Measurements from ENCODE around the gene ADPRH. TPM values are rescaled to one million over a fixed set of nuclear protein-coding genes. Genes with fewer than 3 reads are reported as not detected.

The ADPRH gene
- total RNA-seq, 1 experiment from 2014 or later = 2.8 TPM

DNA sequence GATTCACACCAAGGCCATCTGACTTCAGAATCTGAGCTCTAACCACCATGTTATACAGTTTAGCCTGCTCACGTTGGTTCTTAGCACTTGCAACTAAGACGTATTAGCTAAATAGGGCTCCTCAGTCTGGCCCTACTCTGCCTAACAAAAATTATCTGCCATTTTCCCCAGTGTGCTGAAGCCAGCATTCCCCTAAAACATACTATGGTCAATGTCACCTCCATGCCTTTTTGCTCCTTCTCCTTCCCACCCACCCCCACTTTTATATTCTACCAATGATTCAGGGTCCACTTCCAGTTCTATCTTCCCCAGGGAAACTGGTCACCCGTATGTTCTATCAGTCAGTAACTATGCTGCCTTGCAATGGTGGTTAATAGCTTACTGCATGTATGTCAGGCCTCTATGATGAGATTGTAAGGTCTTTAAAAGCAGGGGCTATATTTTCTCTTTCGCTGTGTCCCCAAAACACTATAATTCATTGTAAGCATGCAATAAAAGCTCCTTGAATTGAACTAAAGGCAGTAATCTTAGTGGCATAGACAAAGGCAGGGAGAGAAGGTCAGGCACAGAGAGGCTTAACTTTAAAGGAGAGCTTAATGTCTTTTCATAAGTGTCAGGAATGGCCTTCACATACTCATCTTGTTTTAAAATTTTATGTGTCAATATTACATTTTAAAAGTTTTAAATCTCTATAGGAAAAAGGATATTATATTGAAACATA, 57.8 kb downstream of the ADPRH start:
- no peak for DNase-seq

DNA sequence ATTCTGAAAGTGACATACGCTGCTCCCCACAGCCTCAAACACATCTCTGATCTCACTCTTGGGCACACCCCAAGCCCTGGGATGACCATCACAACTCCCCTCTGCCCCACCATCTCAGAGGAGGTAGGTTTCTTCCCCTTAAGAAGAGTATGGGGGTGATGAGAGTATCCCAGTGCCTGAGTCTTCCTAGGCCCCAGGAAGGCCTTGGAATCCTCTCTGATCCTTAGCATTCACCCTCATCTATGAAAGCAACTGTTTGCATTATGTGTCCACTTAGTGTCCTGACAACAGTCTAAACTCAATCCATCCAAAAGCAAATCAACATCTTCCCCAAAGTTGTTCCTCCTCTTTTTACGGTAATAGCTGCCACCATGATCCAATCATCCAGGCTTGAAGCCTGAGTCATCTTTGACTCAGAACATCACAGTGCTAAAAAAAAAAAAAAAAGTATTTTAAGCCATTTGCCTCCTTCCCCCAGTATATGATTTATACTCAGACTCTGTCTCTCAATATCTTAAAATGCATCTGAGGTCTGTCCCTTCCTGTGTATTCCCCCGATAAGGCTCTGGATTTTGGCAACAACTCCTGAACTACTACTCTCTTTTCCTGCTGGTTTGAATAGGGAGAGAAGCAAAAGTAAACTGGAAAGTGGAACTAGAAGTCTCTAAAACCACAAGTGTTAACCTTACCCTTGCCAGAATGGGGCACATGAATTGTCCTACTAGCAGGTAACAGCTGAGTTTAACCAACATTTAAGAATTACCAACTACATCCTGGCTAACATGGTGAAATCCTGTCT, 58.6 kb downstream of the ADPRH start:
- no peak overlapping the region for H3K27ac Mint-ChIP-seq (ENCODE audit: unreplicated experiment)
- Histone ChIP-seq H3K4me1 (no peaks in the 10 kb centered on the region), H3K36me3 (ENCODE audit: control insufficient read depth, insufficient read depth, low read length) (no peaks in the 10 kb centered on the region), H3K27me3 (replicated peaks; ENCODE audit: control insufficient read depth, insufficient read depth, low read length) (no peaks in the 10 kb centered on the region), H3K4me3 (ENCODE audit: low read depth, low read length) (no peak overlapping the region), H3K9me3 (no peaks in the 10 kb centered on the region)
- BruUV-seq (replicated peaks) = no TSS peak
- POLR2A ChIA-PET = no interaction called here
- intact Hi-C loops (cut with micrococcal nuclease; ENCODE audit: unreplicated experiment) = no loop called here
- no peaks in the 10 kb centered on the region for H3K4me1 Mint-ChIP-seq (ENCODE audit: low read depth, unreplicated experiment)
- no peak for DNase-seq
- no peaks in the 10 kb centered on the region for H3K9me3 Mint-ChIP-seq (ENCODE audit: unreplicated experiment)
- TF ChIP-seq, protein P1, sequence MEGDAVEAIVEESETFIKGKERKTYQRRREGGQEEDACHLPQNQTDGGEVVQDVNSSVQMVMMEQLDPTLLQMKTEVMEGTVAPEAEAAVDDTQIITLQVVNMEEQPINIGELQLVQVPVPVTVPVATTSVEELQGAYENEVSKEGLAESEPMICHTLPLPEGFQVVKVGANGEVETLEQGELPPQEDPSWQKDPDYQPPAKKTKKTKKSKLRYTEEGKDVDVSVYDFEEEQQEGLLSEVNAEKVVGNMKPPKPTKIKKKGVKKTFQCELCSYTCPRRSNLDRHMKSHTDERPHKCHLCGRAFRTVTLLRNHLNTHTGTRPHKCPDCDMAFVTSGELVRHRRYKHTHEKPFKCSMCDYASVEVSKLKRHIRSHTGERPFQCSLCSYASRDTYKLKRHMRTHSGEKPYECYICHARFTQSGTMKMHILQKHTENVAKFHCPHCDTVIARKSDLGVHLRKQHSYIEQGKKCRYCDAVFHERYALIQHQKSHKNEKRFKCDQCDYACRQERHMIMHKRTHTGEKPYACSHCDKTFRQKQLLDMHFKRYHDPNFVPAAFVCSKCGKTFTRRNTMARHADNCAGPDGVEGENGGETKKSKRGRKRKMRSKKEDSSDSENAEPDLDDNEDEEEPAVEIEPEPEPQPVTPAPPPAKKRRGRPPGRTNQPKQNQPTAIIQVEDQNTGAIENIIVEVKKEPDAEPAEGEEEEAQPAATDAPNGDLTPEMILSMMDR (IDR thresholded peaks at IDR 0.05; ENCODE audit: insufficient read depth in 1 of 2, low read depth in 1 of 2, low read length in 1 of 2, severe bottlenecking in 1 of 2, unreplicated experiment in 1 of 2) = no peak
- no peak overlapping the region for H3K4me3 Mint-ChIP-seq (ENCODE audit: unreplicated experiment)
- H3K27me3 Mint-ChIP-seq (ENCODE audit: insufficient read depth, unreplicated experiment) = no peaks in the 10 kb centered on the region
- CTCF ChIA-PET = interaction anchor here (0.6 kb wide), 1 partner anchor 92 kb away, joined by 3 read pairs; no protein-coding TSS in a partner anchor
- H3K36me3 Mint-ChIP-seq (ENCODE audit: insufficient read depth, unreplicated experiment) = no peaks in the 10 kb centered on the region

More for the DNA sequence above, 57.8 kb downstream of the ADPRH start:
- intact Hi-C loops (cut with micrococcal nuclease; ENCODE audit: unreplicated experiment) = no loop called here
- Histone ChIP-seq H3K4me3 (ENCODE audit: low read depth, low read length) (no peak overlapping the region), H3K27me3 (replicated peaks; ENCODE audit: control insufficient read depth, insufficient read depth, low read length) (no peaks in the 10 kb centered on the region), H3K36me3 (ENCODE audit: control insufficient read depth, insufficient read depth, low read length) (no peaks in the 10 kb centered on the region), H3K9me3 (no peaks in the 10 kb centered on the region), H3K4me1 (no peaks in the 10 kb centered on the region)
- Mint-ChIP-seq H3K9me3 (ENCODE audit: unreplicated experiment) (no peaks in the 10 kb centered on the region), H3K36me3 (ENCODE audit: insufficient read depth, unreplicated experiment) (no peaks in the 10 kb centered on the region), H3K27ac (ENCODE audit: unreplicated experiment) (no peak overlapping the region), H3K27me3 (ENCODE audit: insufficient read depth, unreplicated experiment) (no peaks in the 10 kb centered on the region), H3K4me1 (ENCODE audit: low read depth, unreplicated experiment) (no peaks in the 10 kb centered on the region), H3K4me3 (ENCODE audit: unreplicated experiment) (no peak overlapping the region)
- TF ChIP-seq, protein P1 (IDR thresholded peaks at IDR 0.05; ENCODE audit: insufficient read depth in 1 of 2, low read depth in 1 of 2, low read length in 1 of 2, severe bottlenecking in 1 of 2, unreplicated experiment in 1 of 2) = no peak
- BruUV-seq (replicated peaks) = no TSS peak
- ChIA-PET CTCF (interaction anchor here (0.6 kb wide), 1 partner anchor 91 kb away, joined by 3 read pairs; no protein-coding TSS in a partner anchor), POLR2A (no interaction called here)

Other genes with a start within 250 kb of the ADPRH start
- 50.7 and 52.1 TPM in 2 replicates for gene TMEM39A, start 115.9 kb upstream of the ADPRH start, total RNA-seq (2022)
- 18.3 and 18.9 TPM in 2 replicates for gene POGLUT1, start 110.5 kb upstream of the ADPRH start, total RNA-seq (2022)
- 64.5 and 66.7 TPM in 2 replicates for gene TIMMDC1, start 80.9 kb upstream of the ADPRH start, total RNA-seq (2022)
- not detected in 2 replicates for gene CD80, start 19.9 kb upstream of the ADPRH start, total RNA-seq (2022)
- gene PLA1A, start 18.4 kb downstream of the ADPRH start, total RNA-seq (2022) = 0.46 and 0.75 TPM in 2 replicates
- 0.77 and 1.4 TPM in 2 replicates for gene POPDC2, start 81.1 kb downstream of the ADPRH start, total RNA-seq (2022)
- gene COX17, start 97.9 kb downstream of the ADPRH start, total RNA-seq (2022) = 43.6 and 44.9 TPM in 2 replicates
- not detected in 2 replicates for gene CFAP91, start 123.5 kb downstream of the ADPRH start, total RNA-seq (2022)
- not detected in 2 replicates for gene NR1I2, start 202.6 kb downstream of the ADPRH start, total RNA-seq (2022)